HUES64 (cell line): ENCODE measurements around the gene GART.

ENCODE experiments used
- H3K27ac ChIP-seq: 2 replicates; pipeline ENCODE4 v1.7.0; 2013; ENCODE audit warnings: low read depth, low read length, inconsistent platforms
- H3K27me3 ChIP-seq: 2 replicates; pipeline ENCODE4 v1.6.1; 2013; ENCODE audit warnings: mild to moderate bottlenecking, low read length; ENCODE audit not compliant: insufficient read depth
- H3K36me3 ChIP-seq: 2 replicates; pipeline ENCODE4 v1.6.1; 2013; ENCODE audit warnings: mild to moderate bottlenecking, low read length; ENCODE audit not compliant: insufficient read depth
- H3K4me1 ChIP-seq: 2 replicates; pipeline ENCODE4 v1.6.1; 2013; ENCODE audit warnings: mild to moderate bottlenecking, low read length, moderate library complexity; ENCODE audit not compliant: insufficient read depth
- H3K4me3 ChIP-seq: 2 replicates; pipeline ENCODE4 v1.5.1; 2013; ENCODE audit warnings: mild to moderate bottlenecking, low read length, moderate library complexity
- H3K9ac ChIP-seq: 2 replicates; pipeline ENCODE4 v1.6.1; 2013; ENCODE audit warnings: mild to moderate bottlenecking, low read depth, low read length
- H3K9me3 ChIP-seq: 2 replicates; pipeline ENCODE4 v1.6.1; 2013; ENCODE audit warnings: low read depth, low read length; ENCODE audit not compliant: insufficient read depth
- WGBS: fragments of 150-250, 120-280 bp; methylation state at CpG from one replicate; pipeline ENCODE4 v1.1.7; 2013; ENCODE audit warnings: missing lambda C conversion rate; 5-methylcytosine and 5-hydroxymethylcytosine counted together

GART gene

GRCh38 chr21:33552999-33553598 lies 11.2 kb upstream of the GART start:
- 96% methylated on average over 12 of the region's 12 CpGs for WGBS
- H3K27me3 ChIP-seq: no peaks in the 10 kb centered on the region
- H3K36me3 ChIP-seq: peaks cover 97% of the 10 kb centered on the region
- H3K9me3 ChIP-seq: no peaks in the 10 kb centered on the region
- H3K9ac ChIP-seq: no peak overlapping the region
- no peak overlapping the region for H3K4me3 ChIP-seq
- H3K27ac ChIP-seq: no peak overlapping the region
- H3K4me1 ChIP-seq: no peaks in the 10 kb centered on the region

GRCh38 chr21:33552093-33552998 lies 10.4 kb upstream of the GART start:
- Histone ChIP-seq H3K27ac (no peak overlapping the region), H3K4me1 (no peaks in the 10 kb centered on the region), H3K9me3 (no peaks in the 10 kb centered on the region), H3K9ac (no peak overlapping the region), H3K4me3 (no peak overlapping the region), H3K27me3 (no peaks in the 10 kb centered on the region), H3K36me3 (peaks cover 95% of the 10 kb centered on the region)
- WGBS: 97% methylated on average over 24 of the region's 24 CpGs

GRCh38 chr21:33551664-33552063 lies 9.7 kb upstream of the GART start:
- H3K9ac ChIP-seq: no peak overlapping the region
- no peak overlapping the region for H3K27ac ChIP-seq
- no peak overlapping the region for H3K4me3 ChIP-seq
- no peaks in the 10 kb centered on the region for H3K4me1 ChIP-seq
- H3K9me3 ChIP-seq: no peaks in the 10 kb centered on the region
- no peaks in the 10 kb centered on the region for H3K27me3 ChIP-seq
- peaks cover 95% of the 10 kb centered on the region for H3K36me3 ChIP-seq
- WGBS: 95% methylated on average over 2 of the region's 2 CpGs

GRCh38 chr21:33550772-33551660 lies 9.1 kb upstream of the GART start:
- WGBS: 97% methylated on average over 23 of the region's 23 CpGs
- H3K27ac ChIP-seq: no peak overlapping the region
- no peaks in the 10 kb centered on the region for H3K27me3 ChIP-seq
- no peak overlapping the region for H3K9ac ChIP-seq
- no peaks in the 10 kb centered on the region for H3K9me3 ChIP-seq
- H3K36me3 ChIP-seq: peaks cover 97% of the 10 kb centered on the region
- no peaks in the 10 kb centered on the region for H3K4me1 ChIP-seq
- no peak overlapping the region for H3K4me3 ChIP-seq

GRCh38 chr21:33549848-33550771 lies 8.2 kb upstream of the GART start:
- 96% methylated on average over 19 of the region's 19 CpGs for WGBS
- no peak overlapping the region for H3K27ac ChIP-seq
- no peak overlapping the region for H3K9ac ChIP-seq
- peaks cover 6% of the 10 kb centered on the region; the same call in 1 of the 2 replicates for H3K4me1 ChIP-seq
- H3K27me3 ChIP-seq: no peaks in the 10 kb centered on the region
- no peak overlapping the region for H3K4me3 ChIP-seq
- H3K9me3 ChIP-seq: no peaks in the 10 kb centered on the region
- H3K36me3 ChIP-seq: peaks cover 91% of the 10 kb centered on the region

GRCh38 chr21:33546086-33546485 lies 4.2 kb upstream of the GART start:
- H3K9ac ChIP-seq: no peak overlapping the region
- H3K4me1 ChIP-seq: peaks cover 15% of the 10 kb centered on the region; the same call in 1 of the 2 replicates
- peak overlapping the region; percentile 96; the same call in 1 of the 2 replicates for H3K4me3 ChIP-seq
- H3K9me3 ChIP-seq: no peaks in the 10 kb centered on the region
- 92% methylated on average over 3 of the region's 3 CpGs for WGBS
- H3K27ac ChIP-seq: no peak overlapping the region
- H3K36me3 ChIP-seq: peaks cover 52% of the 10 kb centered on the region
- H3K27me3 ChIP-seq: no peaks in the 10 kb centered on the region

GRCh38 chr21:33544451-33545195 lies 2.7 kb upstream of the GART start:
- Histone ChIP-seq H3K9me3 (no peaks in the 10 kb centered on the region), H3K36me3 (peaks cover 46% of the 10 kb centered on the region), H3K4me3 (peak overlapping the region; percentile 96), H3K9ac (peak overlapping the region; percentile 98; the same call in 1 of the 2 replicates), H3K4me1 (peaks cover 23% of the 10 kb centered on the region), H3K27me3 (no peaks in the 10 kb centered on the region), H3K27ac (no peak overlapping the region)
- WGBS: 57% methylated on average over 6 of the region's 8 CpGs

- H3K36me3 ChIP-seq: peaks cover 45% of the 10 kb centered on the region
- H3K4me1 ChIP-seq: peaks cover 23% of the 10 kb centered on the region
- H3K27ac ChIP-seq: peak overlapping the region; percentile 99
- no peaks in the 10 kb centered on the region for H3K27me3 ChIP-seq
- H3K9ac ChIP-seq: peak overlapping the region; percentile 98
- peak overlapping the region; percentile 96 for H3K4me3 ChIP-seq
- no peaks in the 10 kb centered on the region for H3K9me3 ChIP-seq
- under 1% methylated on average over 26 of the region's 26 CpGs for WGBS
These were observed 1.7 kb upstream of the GART start for GRCh38 chr21:33543505-33544129.

GRCh38 chr21:33542640-33543504 lies 955 bp upstream of the GART start, which contains the start of gene SON:
TSS of gene SON (plus strand) at chr21:33543038. CDS start at chr21:33543093, 55 bp downstream.
- no peaks in the 10 kb centered on the region for H3K27me3 ChIP-seq
- no peaks in the 10 kb centered on the region for H3K9me3 ChIP-seq
- H3K27ac ChIP-seq: peak within 1 kb of the TSS; percentile 99
- peaks cover 45% of the 10 kb centered on the region for H3K36me3 ChIP-seq
- H3K9ac ChIP-seq: peak within 1 kb of the TSS; percentile 98
- H3K4me3 ChIP-seq: peak within 1 kb of the TSS; percentile 96
- peaks cover 23% of the 10 kb centered on the region for H3K4me1 ChIP-seq
- WGBS: under 1% methylated on average over 57 of the region's 57 CpGs
